ACC112 (cell line): ENCODE data around the gene SERINC3.
A peak's percentile ranks its signal among the peaks of the same experiment; 100 is the strongest.

Experiments
- H2AFZ ChIP-seq: fragments of 200-600 bp; sonication (generic); one replicate; pipeline ENCODE4 v1.6.0; 2017; ENCODE audit warnings: antibody characterized with exemption, low read length; ENCODE audit not compliant: unreplicated experiment
- H3K27ac ChIP-seq: fragments of 200-600 bp; sonication (generic); 2 replicates; pipeline ENCODE4 v1.5.1; 2014; ENCODE audit warnings: low read depth, mild to moderate bottlenecking, antibody characterized with exemption, low read length, moderate library complexity
- H3K27me3 ChIP-seq: fragments of 200-600 bp; sonication (generic); 2 replicates; pipeline ENCODE4 v1.6.1; 2014; ENCODE audit warnings: mild to moderate bottlenecking, antibody characterized with exemption, low read length, moderate library complexity, mixed read lengths; ENCODE audit not compliant: insufficient read depth
- H3K36me3 ChIP-seq: fragments of 200-600 bp; sonication (generic); 2 replicates; pipeline ENCODE4 v1.6.1; 2016; ENCODE audit warnings: mild to moderate bottlenecking, antibody characterized with exemption, low read length, moderate library complexity, mixed read lengths; ENCODE audit not compliant: insufficient read depth
- H3K4me1 ChIP-seq: fragments of 200-600 bp; sonication (generic); one replicate; pipeline ENCODE4 v1.6.1; 2016; ENCODE audit warnings: low read length, mixed read lengths; ENCODE audit not compliant: insufficient read depth, unreplicated experiment, control insufficient read depth
- H3K4me3 ChIP-seq: fragments of 200-600 bp; sonication (generic); 2 replicates; pipeline ENCODE4 v1.5.1; 2014; ENCODE audit warnings: mild to moderate bottlenecking, low read depth, low read length
- H3K79me2 ChIP-seq: fragments of 200-600 bp; sonication (generic); one replicate; pipeline ENCODE4 v1.6.0; 2016; ENCODE audit warnings: low read length; ENCODE audit not compliant: control insufficient read depth, unreplicated experiment, insufficient read depth

Gene SERINC3

DNA sequence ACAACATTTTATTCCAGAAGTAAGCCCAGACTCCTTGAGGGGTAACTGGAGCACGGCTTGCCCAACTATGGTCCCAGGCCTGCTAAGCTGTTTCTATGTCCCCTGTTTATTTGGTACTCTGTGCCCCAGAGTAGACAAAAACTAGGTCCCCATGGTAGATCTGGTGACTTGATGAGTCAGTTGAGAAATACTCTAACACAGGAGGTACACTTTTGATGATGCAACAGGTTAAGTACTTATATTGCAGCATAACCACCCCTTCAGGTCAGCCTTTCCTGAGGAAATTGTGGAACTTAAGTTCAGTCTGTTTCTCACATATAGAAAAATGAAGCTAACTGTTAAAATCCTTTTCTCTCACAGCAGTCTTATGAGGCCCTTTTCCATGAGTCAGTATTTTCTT, 26.6 kb downstream of the SERINC3 start:
- H3K4me1 ChIP-seq = peaks cover 71% of the 10 kb centered on the region
- H3K27me3 ChIP-seq = no peaks in the 10 kb centered on the region
- peaks cover 24% of the 10 kb centered on the region for H3K36me3 ChIP-seq
- peak overlapping the region; percentile 4; the same call in 1 of the 2 replicates for H3K4me3 ChIP-seq
- no peak overlapping the region for H2AFZ ChIP-seq
- no peaks in the 10 kb centered on the region for H3K79me2 ChIP-seq
- peak overlapping the region; percentile 99 for H3K27ac ChIP-seq

DNA sequence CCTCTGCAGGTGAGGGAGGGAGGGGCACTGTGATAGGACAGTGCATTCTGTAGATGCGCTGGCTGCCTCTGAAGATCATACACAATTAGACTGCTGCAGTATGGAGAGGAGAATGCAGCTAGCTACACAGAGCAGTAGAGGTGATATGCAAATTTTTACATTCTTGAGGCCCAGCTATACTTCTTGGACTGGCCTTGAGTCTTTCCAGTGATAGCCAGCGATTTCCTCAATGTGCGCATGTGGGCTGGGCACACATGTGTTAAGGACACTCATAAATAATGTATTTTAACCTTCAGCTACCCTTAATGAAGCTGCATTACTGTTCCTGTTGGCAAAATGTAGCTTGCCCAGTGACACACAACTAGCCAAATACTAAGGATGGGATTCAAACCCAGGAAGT, 27.2 kb downstream of the SERINC3 start:
- Histone ChIP-seq H2AFZ (no peak overlapping the region), H3K4me3 (peak overlapping the region; percentile 4; the same call in 1 of the 2 replicates), H3K27me3 (no peaks in the 10 kb centered on the region), H3K79me2 (no peaks in the 10 kb centered on the region), H3K4me1 (peaks cover 73% of the 10 kb centered on the region), H3K36me3 (peaks cover 24% of the 10 kb centered on the region), H3K27ac (peak overlapping the region; percentile 99)

DNA sequence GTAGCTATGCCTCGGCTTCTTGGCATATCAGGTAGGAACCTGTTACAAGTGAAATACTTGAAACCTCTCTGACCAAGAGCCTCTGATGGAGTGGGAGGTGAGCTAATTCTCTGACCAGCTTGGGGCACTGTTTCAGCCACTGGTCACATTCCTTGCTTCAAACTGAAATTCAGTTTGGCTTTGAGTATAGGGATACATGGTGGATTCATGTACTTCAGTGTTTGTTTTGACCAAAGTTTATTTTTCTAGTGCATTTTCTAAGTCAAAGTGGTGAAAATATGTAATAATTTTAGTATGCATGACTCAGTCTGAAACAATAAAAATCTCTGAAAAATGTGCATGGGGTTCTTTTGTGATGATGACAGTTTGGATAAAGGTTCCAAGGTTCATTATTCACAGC, 27.6 kb downstream of the SERINC3 start:
- Histone ChIP-seq H3K4me1 (peaks cover 73% of the 10 kb centered on the region), H3K27me3 (no peaks in the 10 kb centered on the region), H3K79me2 (no peaks in the 10 kb centered on the region), H3K4me3 (no peak overlapping the region), H2AFZ (no peak overlapping the region), H3K36me3 (peaks cover 24% of the 10 kb centered on the region), H3K27ac (peak overlapping the region; percentile 99)

DNA sequence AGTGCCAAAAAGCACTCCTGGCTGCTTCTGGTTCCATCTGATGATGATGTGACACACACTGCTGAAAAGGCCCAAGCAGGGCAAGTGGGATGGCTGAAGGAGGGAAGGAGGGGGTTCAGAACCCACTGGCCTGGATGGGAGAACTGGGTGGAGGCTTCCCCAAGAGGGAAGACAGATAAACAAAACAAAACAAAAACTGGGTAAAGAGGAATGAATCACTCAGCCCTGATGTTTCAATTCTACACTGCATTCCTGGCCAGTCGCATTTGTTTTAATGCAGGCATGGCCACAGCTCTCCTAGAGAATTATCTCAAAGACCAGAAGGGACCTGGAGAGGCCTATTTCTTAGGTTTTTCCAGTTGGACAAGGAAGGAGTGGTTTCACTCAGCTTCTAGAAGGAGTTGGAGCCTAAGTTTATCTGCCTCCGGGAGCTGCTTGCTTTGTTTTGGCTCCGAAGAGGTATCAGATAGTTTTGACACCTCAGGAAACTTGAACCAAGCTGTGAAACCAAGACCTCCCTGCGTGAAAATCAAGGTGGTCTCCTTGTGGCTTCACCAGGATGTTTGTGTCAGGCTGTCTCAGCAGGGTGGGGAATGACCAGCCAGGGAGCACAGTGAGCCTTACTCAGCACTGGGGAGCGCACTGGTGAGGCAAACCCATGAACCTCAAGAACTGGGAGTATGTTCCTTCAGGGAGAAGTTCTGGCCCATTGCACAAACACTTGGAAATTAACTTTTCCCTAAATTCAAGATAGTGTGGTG, 30.1 kb downstream of the SERINC3 start:
- peaks cover 31% of the 10 kb centered on the region for H3K36me3 ChIP-seq
- H3K27me3 ChIP-seq = no peaks in the 10 kb centered on the region
- peak overlapping the region; percentile 25; the same call in 1 of the 2 replicates for H3K4me3 ChIP-seq
- no peak overlapping the region for H2AFZ ChIP-seq
- no peaks in the 10 kb centered on the region for H3K79me2 ChIP-seq
- H3K4me1 ChIP-seq = peaks cover 61% of the 10 kb centered on the region
- H3K27ac ChIP-seq = peak overlapping the region; percentile 99

DNA sequence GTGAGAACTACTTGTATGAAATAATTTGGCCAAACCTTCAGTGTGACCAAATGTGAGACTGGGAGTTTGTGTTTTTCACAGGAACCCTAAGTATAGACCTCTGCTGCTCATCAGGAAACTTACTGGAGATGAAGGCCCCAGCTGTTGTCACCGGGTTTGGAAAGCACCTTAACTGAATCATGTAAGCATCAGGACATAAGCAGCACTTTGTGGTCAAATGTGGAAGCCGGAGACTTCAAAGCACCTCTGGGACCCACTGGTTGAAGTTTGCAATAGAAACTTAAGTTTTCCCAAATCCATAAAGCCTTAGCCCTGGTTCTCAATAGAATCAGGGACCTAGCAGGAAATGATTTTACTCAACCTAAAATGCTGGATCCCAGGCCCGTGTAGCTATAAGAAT, 31.9 kb downstream of the SERINC3 start:
- H3K36me3 ChIP-seq = peaks cover 31% of the 10 kb centered on the region
- no peaks in the 10 kb centered on the region for H3K79me2 ChIP-seq
- no peaks in the 10 kb centered on the region for H3K27me3 ChIP-seq
- peaks cover 44% of the 10 kb centered on the region for H3K4me1 ChIP-seq
- H2AFZ ChIP-seq = no peak overlapping the region
- peak overlapping the region; percentile 99 for H3K27ac ChIP-seq
- H3K4me3 ChIP-seq = no peak overlapping the region

DNA sequence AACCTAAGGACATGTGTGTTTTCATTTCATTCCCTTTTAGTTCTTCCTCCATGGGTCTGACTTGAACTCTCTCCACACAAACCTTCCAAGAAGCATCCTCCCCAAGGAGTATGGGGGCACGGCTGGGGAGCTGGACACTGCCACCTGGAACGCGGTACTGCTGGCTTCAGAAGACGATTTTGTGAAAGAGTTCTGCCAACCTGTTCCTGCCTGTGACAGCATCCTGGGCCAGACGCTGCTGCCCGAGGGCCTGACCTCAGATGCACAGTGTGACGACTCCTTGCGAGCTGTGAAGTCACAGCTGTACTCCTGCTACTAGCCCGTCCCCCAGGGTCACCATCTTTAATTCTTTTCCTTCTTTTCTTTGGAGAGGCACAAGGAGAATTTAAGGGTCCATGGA, 32.6 kb downstream of the SERINC3 start:
- peak overlapping the region; percentile 99; the same call in 1 of the 2 replicates for H3K27ac ChIP-seq
- H3K4me3 ChIP-seq = no peak overlapping the region
- no peaks in the 10 kb centered on the region for H3K27me3 ChIP-seq
- H2AFZ ChIP-seq = no peak overlapping the region
- H3K79me2 ChIP-seq = no peaks in the 10 kb centered on the region
- H3K36me3 ChIP-seq = peaks cover 33% of the 10 kb centered on the region
- H3K4me1 ChIP-seq = peaks cover 37% of the 10 kb centered on the region

DNA sequence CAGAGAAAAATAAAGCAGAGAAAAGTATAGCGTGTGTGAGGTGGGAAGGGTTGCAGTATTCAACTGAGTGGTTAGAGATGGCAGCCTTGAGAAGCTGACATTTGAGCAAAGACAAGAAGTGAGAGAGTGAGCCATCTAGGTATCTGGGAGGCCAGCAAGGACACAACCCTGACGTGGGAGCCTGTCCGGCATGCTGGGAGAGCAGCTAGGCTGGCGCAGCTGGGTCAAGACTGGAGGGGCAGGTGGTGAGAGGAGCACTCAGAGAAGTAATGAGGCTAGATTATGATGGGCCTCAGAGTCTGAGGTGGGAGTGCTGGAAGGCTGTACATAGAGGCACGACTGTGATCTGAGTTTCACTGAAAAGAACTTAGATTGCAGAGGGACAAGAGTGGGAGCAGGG, 33.3 kb downstream of the SERINC3 start:
- H3K4me3 ChIP-seq = no peak overlapping the region
- no peak overlapping the region for H3K27ac ChIP-seq
- peaks cover 30% of the 10 kb centered on the region for H3K4me1 ChIP-seq
- peaks cover 39% of the 10 kb centered on the region for H3K36me3 ChIP-seq
- no peaks in the 10 kb centered on the region for H3K27me3 ChIP-seq
- no peaks in the 10 kb centered on the region for H3K79me2 ChIP-seq
- H2AFZ ChIP-seq = no peak overlapping the region

DNA sequence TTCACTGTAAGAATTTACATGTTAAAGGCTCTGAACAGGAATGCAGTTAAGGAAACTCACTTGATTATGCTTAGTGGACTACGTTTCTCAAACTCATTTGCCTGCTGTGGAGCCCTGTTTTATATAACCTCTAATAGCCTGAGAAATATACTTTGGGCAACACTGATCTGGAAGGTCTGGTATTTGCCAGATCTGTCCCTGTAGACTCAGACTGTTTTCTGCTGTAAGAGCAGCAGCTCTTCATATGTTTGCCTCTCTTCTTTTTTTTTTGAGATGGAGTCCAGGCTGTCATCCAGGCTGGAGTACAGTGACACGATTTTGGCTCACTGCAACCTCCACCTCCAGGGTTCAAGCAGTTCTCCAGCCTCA, 36.1 kb downstream of the SERINC3 start:
- Histone ChIP-seq H3K4me3 (no peak overlapping the region), H2AFZ (no peak overlapping the region), H3K27me3 (no peaks in the 10 kb centered on the region), H3K36me3 (peaks cover 31% of the 10 kb centered on the region), H3K27ac (no peak overlapping the region; the same call in 1 of the 2 replicates), H3K79me2 (no peaks in the 10 kb centered on the region), H3K4me1 (peaks cover 6% of the 10 kb centered on the region)

DNA sequence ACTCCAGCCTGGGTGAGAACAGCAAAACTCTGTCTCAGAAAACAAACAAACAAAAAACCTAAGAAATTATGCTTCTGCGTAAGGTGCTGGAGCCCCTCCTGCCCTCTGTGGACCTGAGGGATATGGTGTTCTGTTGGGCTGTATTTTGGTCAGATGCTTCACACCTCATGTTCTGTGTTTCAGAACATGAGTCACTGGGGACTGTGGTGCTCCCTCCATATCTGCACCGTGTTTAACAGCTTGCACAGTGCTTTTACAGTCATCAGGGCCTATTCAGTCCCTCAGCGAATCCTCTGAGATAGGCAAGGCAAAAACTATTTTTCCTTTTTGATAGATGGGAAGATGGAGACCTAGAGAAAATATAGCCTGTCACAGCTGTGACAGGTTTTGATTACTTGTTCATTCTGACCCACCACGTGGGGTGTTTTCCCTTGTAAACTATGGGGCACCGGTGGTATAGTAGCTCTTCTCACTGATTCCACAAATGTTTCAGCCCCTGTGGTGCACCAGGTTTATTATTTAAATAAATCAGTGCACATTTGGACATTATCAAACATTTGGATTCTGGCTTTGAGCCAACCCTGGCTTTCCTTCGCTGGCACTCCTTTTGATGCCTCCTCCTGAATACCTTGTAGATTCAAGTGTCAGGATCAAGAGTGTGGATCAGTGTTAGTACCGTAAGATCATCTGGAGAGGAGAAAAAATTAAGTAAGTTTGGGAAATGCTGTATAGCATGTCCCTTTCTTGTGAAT, 36.6 kb downstream of the SERINC3 start:
- no peak overlapping the region for H3K4me3 ChIP-seq
- H3K27ac ChIP-seq = no peak overlapping the region; the same call in 1 of the 2 replicates
- peaks cover 27% of the 10 kb centered on the region for H3K36me3 ChIP-seq

DNA sequence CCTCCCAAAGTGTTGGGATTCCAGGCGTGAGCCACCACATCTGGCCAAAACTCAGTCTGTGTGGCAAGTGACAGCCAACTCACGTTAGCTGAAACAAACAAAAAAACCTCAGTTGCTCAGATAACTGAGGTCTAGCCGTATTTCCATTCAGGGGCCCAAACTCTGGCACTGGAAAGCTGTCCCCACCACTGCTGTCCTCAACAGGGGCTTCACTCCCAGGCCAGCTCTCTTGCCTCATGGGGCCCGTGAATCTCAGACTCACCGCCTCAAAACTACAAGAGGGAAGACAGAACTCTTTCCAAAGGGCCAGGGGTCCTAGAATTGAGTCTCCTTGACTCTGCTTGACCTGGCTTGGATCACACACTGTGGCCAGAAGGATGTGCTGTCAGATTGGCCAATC, 38.8 kb downstream of the SERINC3 start:
- peaks cover 9% of the 10 kb centered on the region for H3K36me3 ChIP-seq
- no peaks in the 10 kb centered on the region for H3K27me3 ChIP-seq
- H2AFZ ChIP-seq = no peak overlapping the region
- peaks cover 1% of the 10 kb centered on the region for H3K4me1 ChIP-seq
- H3K4me3 ChIP-seq = no peak overlapping the region
- peaks cover 5% of the 10 kb centered on the region for H3K79me2 ChIP-seq
- no peak overlapping the region for H3K27ac ChIP-seq

More for the DNA sequence above, 36.6 kb downstream of the SERINC3 start:
- no peak overlapping the region for H2AFZ ChIP-seq
- peaks cover 2% of the 10 kb centered on the region for H3K4me1 ChIP-seq
- H3K79me2 ChIP-seq = no peaks in the 10 kb centered on the region
- no peaks in the 10 kb centered on the region for H3K27me3 ChIP-seq
